OCI-LY7 (cell line): ENCODE measurements around the gene NME7.

Experiments used
- EZH2phosphoT487 ChIP-seq: fragments of 200-600 bp; sonication (generic); IDR thresholded peaks from 2 replicates; pipeline ENCODE4 v1.6.1; 2018; ENCODE audit warnings: low read depth, borderline replicate concordance, mild to moderate bottlenecking, mixed run types, antibody characterized with exemption, low read length, moderate library complexity, mixed read lengths
- TF ChIP-seq, protein P1 (sequence below): fragments of 200-600 bp; sonication (generic); conservative IDR thresholded peaks from 2 replicates; pipeline ENCODE4 v1.5.1; 2014; ENCODE audit warnings: mild to moderate bottlenecking, antibody characterized with exemption, low read length, moderate library complexity, mixed read lengths

DNA sequence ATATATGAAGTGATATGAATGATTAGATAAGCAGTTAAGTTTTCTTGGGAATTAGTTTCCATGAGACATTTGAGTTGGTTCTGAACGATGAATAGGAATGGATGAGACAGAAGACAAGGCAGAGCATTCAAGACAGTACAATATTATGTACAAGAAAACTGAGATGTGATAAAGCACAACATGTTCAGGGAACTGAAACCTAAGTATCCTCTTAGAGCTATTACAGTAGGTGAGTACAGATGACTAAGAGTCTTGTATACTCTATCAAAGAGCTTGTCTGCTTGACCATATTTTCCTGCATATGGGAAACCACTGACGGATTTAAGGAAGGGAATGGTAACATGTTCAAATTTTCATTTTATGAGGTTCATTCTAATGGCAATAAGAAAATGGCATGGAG is 61.6 kb downstream of the NME7 start:
- TF ChIP-seq, protein P1, sequence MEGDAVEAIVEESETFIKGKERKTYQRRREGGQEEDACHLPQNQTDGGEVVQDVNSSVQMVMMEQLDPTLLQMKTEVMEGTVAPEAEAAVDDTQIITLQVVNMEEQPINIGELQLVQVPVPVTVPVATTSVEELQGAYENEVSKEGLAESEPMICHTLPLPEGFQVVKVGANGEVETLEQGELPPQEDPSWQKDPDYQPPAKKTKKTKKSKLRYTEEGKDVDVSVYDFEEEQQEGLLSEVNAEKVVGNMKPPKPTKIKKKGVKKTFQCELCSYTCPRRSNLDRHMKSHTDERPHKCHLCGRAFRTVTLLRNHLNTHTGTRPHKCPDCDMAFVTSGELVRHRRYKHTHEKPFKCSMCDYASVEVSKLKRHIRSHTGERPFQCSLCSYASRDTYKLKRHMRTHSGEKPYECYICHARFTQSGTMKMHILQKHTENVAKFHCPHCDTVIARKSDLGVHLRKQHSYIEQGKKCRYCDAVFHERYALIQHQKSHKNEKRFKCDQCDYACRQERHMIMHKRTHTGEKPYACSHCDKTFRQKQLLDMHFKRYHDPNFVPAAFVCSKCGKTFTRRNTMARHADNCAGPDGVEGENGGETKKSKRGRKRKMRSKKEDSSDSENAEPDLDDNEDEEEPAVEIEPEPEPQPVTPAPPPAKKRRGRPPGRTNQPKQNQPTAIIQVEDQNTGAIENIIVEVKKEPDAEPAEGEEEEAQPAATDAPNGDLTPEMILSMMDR = no peak
- no peak for TF ChIP-seq EZH2phosphoT487
